Astrocyte (in vitro differentiated cells and primary cell): ENCODE data around the gene F8. TPM values are rescaled to one million over a fixed set of nuclear protein-coding genes. Genes with fewer than 3 reads are reported as not detected.
"Not testable (repeated sequence)": the region's sequence is repeated elsewhere in the genome, so short reads cannot be mapped to it uniquely, and the experiment has no call there.

Experiments used
- DNase-seq: peaks from one replicate; pipeline ENCODE4 v3.0.0-alpha.2; 2010; ENCODE audit warnings: low read depth
- FAIRE-seq: peaks from 2 replicates; lab custom pipeline; 2011; peaks lifted over from hg19 to GRCh38; lab: Jason Lieb, UNC
- H2AFZ ChIP-seq: 2 replicates; pipeline ENCODE4 v1.6.0; 2012; ENCODE audit warnings: low read depth, low read length, inconsistent platforms
- H3K27ac ChIP-seq: 2 replicates; pipeline ENCODE4 v1.5.1; 2011; ENCODE audit warnings: low read depth, low read length, inconsistent platforms
- H3K27me3 ChIP-seq: 2 replicates; pipeline ENCODE4 v1.6.0; 2011; ENCODE audit warnings: low read length, inconsistent platforms; ENCODE audit not compliant: insufficient read depth
- H3K36me3 ChIP-seq: 2 replicates; pipeline ENCODE4 v1.5.1; 2011; ENCODE audit warnings: low read length, inconsistent platforms; ENCODE audit not compliant: insufficient read depth
- H3K4me1 ChIP-seq: 2 replicates; pipeline ENCODE4 v1.5.1; 2011; ENCODE audit warnings: low read length, inconsistent platforms; ENCODE audit not compliant: insufficient read depth
- H3K4me2 ChIP-seq: 2 replicates; pipeline ENCODE4 v1.6.0; 2012; ENCODE audit warnings: low read length, inconsistent platforms
- H3K4me3 ChIP-seq: 2 replicates; pipeline ENCODE4 v1.5.1; 2011; ENCODE audit warnings: low read depth, mild to moderate bottlenecking, low read length, inconsistent platforms; ENCODE audit not compliant: insufficient read depth
- H3K79me2 ChIP-seq: 2 replicates; pipeline ENCODE4 v1.6.0; 2012; ENCODE audit warnings: mild to moderate bottlenecking, low read length, inconsistent platforms; ENCODE audit not compliant: insufficient read depth
- H3K9ac ChIP-seq: 2 replicates; pipeline ENCODE4 v1.6.0; 2012; ENCODE audit warnings: mild to moderate bottlenecking, low read length, inconsistent platforms
- H3K9me3 ChIP-seq: 2 replicates; pipeline ENCODE4 v1.5.1; 2012; ENCODE audit warnings: low read depth, mild to moderate bottlenecking, low read length, inconsistent platforms; ENCODE audit not compliant: insufficient read depth
- H4K20me1 ChIP-seq: 2 replicates; pipeline ENCODE4 v1.6.0; 2012; ENCODE audit warnings: low read length, inconsistent platforms; ENCODE audit not compliant: insufficient read depth
- H3K27ac Mint-ChIP-seq: one replicate; pipeline ENCODE4 v1.8.0; 2021; ENCODE audit warnings: mild to moderate bottlenecking, mixed read lengths; ENCODE audit not compliant: unreplicated experiment
- H3K27me3 Mint-ChIP-seq: one replicate; pipeline ENCODE4 v1.8.0; 2021; ENCODE audit warnings: low read depth, mixed read lengths; ENCODE audit not compliant: unreplicated experiment
- H3K36me3 Mint-ChIP-seq: one replicate; pipeline ENCODE4 v1.8.0; 2021; ENCODE audit warnings: low read depth, mixed read lengths; ENCODE audit not compliant: unreplicated experiment
- H3K4me1 Mint-ChIP-seq: one replicate; pipeline ENCODE4 v1.8.0; 2021; ENCODE audit warnings: low read depth, mixed read lengths; ENCODE audit not compliant: unreplicated experiment
- H3K4me3 Mint-ChIP-seq: one replicate; pipeline ENCODE4 v1.8.0; 2021; ENCODE audit warnings: mild to moderate bottlenecking, moderate library complexity, mixed read lengths; ENCODE audit not compliant: unreplicated experiment
- H3K9me3 Mint-ChIP-seq: one replicate; pipeline ENCODE4 v1.8.0; 2021; ENCODE audit warnings: mild to moderate bottlenecking, mixed read lengths; ENCODE audit not compliant: unreplicated experiment
- CTCF ChIP-seq: IDR thresholded peaks from 2 replicates; pipeline ENCODE4 v1.5.1; 2011; ENCODE audit warnings: low read depth, mild to moderate bottlenecking, inconsistent platforms, low read length, moderate library complexity; ENCODE audit not compliant: insufficient read depth
- EZH2 ChIP-seq: IDR thresholded peaks from 2 replicates; pipeline ENCODE4 v1.6.1; 2012; ENCODE audit warnings: mild to moderate bottlenecking, low read length, inconsistent platforms; ENCODE audit not compliant: insufficient read depth
- total RNA-seq: library from RNA; stranded (reverse); gene quantifications from 2 replicates; pipeline ENCODE4 v1.2.1, GENCODE V29; 2021

Gene F8
- total RNA-seq, 1 donor from 2014 or later: 2.5 TPM

- Histone ChIP-seq H3K4me3 (no peak overlapping the region), H3K36me3 (no peaks in the 10 kb centered on the region), H2AFZ (no peak overlapping the region), H3K4me1 (no peaks in the 10 kb centered on the region), H3K27me3 (no peaks in the 10 kb centered on the region), H3K9ac (no peak overlapping the region), H3K79me2 (no peaks in the 10 kb centered on the region), H4K20me1 (no peaks in the 10 kb centered on the region), H3K9me3 (no peaks in the 10 kb centered on the region), H3K27ac (no peak overlapping the region), H3K4me2 (no peak overlapping the region)
- no peaks in the 10 kb centered on the region for H3K36me3 Mint-ChIP-seq
- no peak overlapping the region for H3K27ac Mint-ChIP-seq
- DNase-seq (no peak), FAIRE-seq (no peak)
- no peak overlapping the region for H3K4me3 Mint-ChIP-seq
- H3K27me3 Mint-ChIP-seq: no peaks in the 10 kb centered on the region
- H3K9me3 Mint-ChIP-seq: no peaks in the 10 kb centered on the region
- peaks cover 2% of the 10 kb centered on the region for H3K4me1 Mint-ChIP-seq
- TF ChIP-seq CTCF (no peak), EZH2 (no peak)
Observed at GRCh38 chrX:154892296-154892695, 130.2 kb downstream of the F8 start.

- no peaks in the 10 kb centered on the region for H3K27me3 Mint-ChIP-seq
- H3K36me3 Mint-ChIP-seq: no peaks in the 10 kb centered on the region
- Histone ChIP-seq H3K4me2 (no peak overlapping the region), H3K36me3 (no peaks in the 10 kb centered on the region), H3K4me1 (no peaks in the 10 kb centered on the region), H3K79me2 (no peaks in the 10 kb centered on the region), H3K4me3 (no peak overlapping the region), H3K27me3 (no peaks in the 10 kb centered on the region), H3K9me3 (no peaks in the 10 kb centered on the region), H2AFZ (no peak overlapping the region), H3K9ac (no peak overlapping the region), H4K20me1 (no peaks in the 10 kb centered on the region), H3K27ac (no peak overlapping the region)
- no peaks in the 10 kb centered on the region for H3K9me3 Mint-ChIP-seq
- no peak for TF ChIP-seq EZH2
- no peak for TF ChIP-seq CTCF
- H3K27ac Mint-ChIP-seq: no peak overlapping the region
- FAIRE-seq (no peak), DNase-seq (no peak)
- H3K4me3 Mint-ChIP-seq: no peak overlapping the region
- H3K4me1 Mint-ChIP-seq: peaks cover 2% of the 10 kb centered on the region
Observed at GRCh38 chrX:154890990-154891639, 131.4 kb downstream of the F8 start.

- not testable (repeated sequence) for H3K79me2 ChIP-seq, H3K4me3 ChIP-seq, H2AFZ ChIP-seq, H3K36me3 ChIP-seq, H4K20me1 ChIP-seq, H3K36me3 Mint-ChIP-seq, DNase-seq, H3K4me2 ChIP-seq, H3K4me3 Mint-ChIP-seq, H3K4me1 ChIP-seq, FAIRE-seq, H3K27me3 ChIP-seq, H3K9me3 Mint-ChIP-seq, H3K4me1 Mint-ChIP-seq, H3K27ac ChIP-seq, H3K9ac ChIP-seq, H3K27ac Mint-ChIP-seq, H3K9me3 ChIP-seq, H3K27me3 Mint-ChIP-seq
Observed at GRCh38 chrX:154886789-154887221, 135.7 kb downstream of the F8 start.

GRCh38 chrX:154886069-154886788, 136.3 kb downstream of the F8 start, which contains the start of gene F8A1:
Gene F8A1 (plus strand): TSS chrX:154886355. CDS start chrX:154886375, 20 bp downstream.
- not testable (repeated sequence) for H3K27me3 ChIP-seq, DNase-seq, H3K79me2 ChIP-seq, H4K20me1 ChIP-seq, H2AFZ ChIP-seq, H3K4me3 Mint-ChIP-seq, H3K4me1 Mint-ChIP-seq, H3K4me3 ChIP-seq, H3K27ac ChIP-seq, H3K9ac ChIP-seq, H3K27ac Mint-ChIP-seq, H3K9me3 ChIP-seq, H3K9me3 Mint-ChIP-seq, H3K4me1 ChIP-seq, H3K27me3 Mint-ChIP-seq, H3K36me3 Mint-ChIP-seq, FAIRE-seq, H3K36me3 ChIP-seq
- peak within 1 kb of the TSS; percentile 52 for H3K4me2 ChIP-seq
